GM12878 (cell line): ENCODE results near the gene SLMAP. TPM values are rescaled to one million over a fixed set of nuclear protein-coding genes. Genes with fewer than 3 reads are reported as not detected.
A peak's percentile ranks its signal among the peaks of the same experiment; 100 is the strongest.

Experiments used
- ATAC-seq: fragments of 200-7000 bp; cut with Tn5 transposase; 3 replicates; pipeline ENCODE4 v1.9.1; 2020; ENCODE audit warnings: mild to moderate bottlenecking, moderate library complexity
- BruUV-seq: library from RNA; stranded (reverse); fragments of 400-500 nt; replicated peaks from 2 replicates; lab custom pipeline; 2021; lab: Mats Ljungman, UMichigan
- CTCF ChIA-PET: fragments of 300-600 bp; sonication (Branson Sonifier 250); formaldehyde crosslinking; extraction: SDS; loops from one replicate; lab custom pipeline; 2021; ENCODE audit warnings: inconsistent platforms; lab: Yijun Ruan, JAX
- POLR2A ChIA-PET: fragments of 350-600 bp; formaldehyde crosslinking; extraction: SDS; loops from one replicate; lab custom pipeline; 2021; ENCODE audit warnings: inconsistent platforms; lab: Charles Lee
- RAD21 ChIA-PET: fragments of 300-600 bp; sonication (Branson Sonifier 250); formaldehyde crosslinking; loops from one replicate; lab custom pipeline; 2023; ENCODE audit warnings: antibody characterized with exemption; ENCODE audit not compliant: unreplicated experiment; lab: Charles Lee
- SMC1A ChIA-PET: fragments of 300-600 bp; sonication (Branson Sonifier 250); formaldehyde crosslinking; loops from one replicate; lab custom pipeline; 2023; ENCODE audit not compliant: unreplicated experiment, uncharacterized antibody; lab: Charles Lee
- DNase-seq: peaks from one replicate; pipeline ENCODE4 v3.0.0-alpha.2; 2011; ENCODE audit warnings: low read depth, low spot score
- FAIRE-seq: peaks from 3 replicates; lab custom pipeline; 2011; peaks lifted over from hg19 to GRCh38; lab: Jason Lieb, UNC
- H2AFZ ChIP-seq: 2 replicates; pipeline ENCODE4 v1.6.0; 2011; ENCODE audit warnings: low read depth, low read length, control low read depth; ENCODE audit not compliant: control insufficient read depth
- H3K27ac ChIP-seq: 2 replicates; pipeline ENCODE4 v1.5.1; 2011; ENCODE audit warnings: control low read depth; ENCODE audit not compliant: control insufficient read depth, insufficient read depth
- H3K27me3 ChIP-seq, 2 experiments: replicated peaks in 1 of 2; 2 replicates each; pipeline versions ENCODE4 v1.6.0 to v1.6.1; 2011; ENCODE audit warnings: low read length in 1 of 2; ENCODE audit not compliant: control insufficient read depth in 2 of 2, insufficient read depth in 2 of 2
- H3K36me3 ChIP-seq, 2 experiments: 2 replicates each; pipeline ENCODE4 v1.5.1; 2011; ENCODE audit warnings: low read length in 1 of 2; ENCODE audit not compliant: control insufficient read depth in 2 of 2, insufficient read depth in 2 of 2
- H3K4me1 ChIP-seq: 2 replicates; pipeline ENCODE4 v1.6.1; 2011; ENCODE audit warnings: mild to moderate bottlenecking, low read length, moderate library complexity, mixed read lengths; ENCODE audit not compliant: control insufficient read depth, insufficient read depth
- H3K4me2 ChIP-seq: 2 replicates; pipeline ENCODE4 v1.6.0; 2011; ENCODE audit warnings: control low read depth; ENCODE audit not compliant: control insufficient read depth, insufficient read depth
- H3K4me3 ChIP-seq: fragments of 200-600 bp; sonication (generic); 2 replicates; pipeline ENCODE4 v1.5.1; 2016
- H3K79me2 ChIP-seq: 2 replicates; pipeline ENCODE4 v1.6.0; 2011; ENCODE audit warnings: low read length; ENCODE audit not compliant: control insufficient read depth, insufficient read depth
- H3K9ac ChIP-seq: 2 replicates; pipeline ENCODE4 v1.8.0; 2011; ENCODE audit warnings: low read length, control low read depth, mixed read lengths; ENCODE audit not compliant: control insufficient read depth, insufficient read depth
- H3K9me3 ChIP-seq: replicated peaks from 3 replicates; pipeline ENCODE4 v1.5.1; 2011; ENCODE audit warnings: mild to moderate bottlenecking, low read length; ENCODE audit not compliant: control insufficient read depth, insufficient read depth
- H4K20me1 ChIP-seq: 2 replicates; pipeline ENCODE4 v1.6.0; 2011; ENCODE audit not compliant: control insufficient read depth, insufficient read depth
- CTCF ChIP-seq, 3 experiments: IDR thresholded peaks in 2 of 3; conservative IDR thresholded peaks in 1 of 3; 2 replicates each; pipeline ENCODE4 v1.5.1; 2011; ENCODE audit warnings: low read depth in 3 of 3, low read length in 3 of 3, mild to moderate bottlenecking in 3 of 3, control low read depth in 2 of 3, moderate library complexity in 2 of 3, inconsistent platforms in 1 of 3, mixed read lengths in 1 of 3; ENCODE audit not compliant: control insufficient read depth in 2 of 3, insufficient read depth in 1 of 3; ENCODE audit errors: extremely low read depth in 1 of 3
- JUNB ChIP-seq: IDR thresholded peaks from 2 replicates; pipeline ENCODE4 v1.6.1; 2016; ENCODE audit warnings: antibody characterized with exemption, mild to moderate bottlenecking
- WGBS: methylation state at CpG from one replicate; pipeline ENCODE4 v1.1.6; 2016; ENCODE audit warnings: low lambda C conversion rate; ENCODE audit not compliant: insufficient replicate concordance, insufficient coverage; ENCODE audit errors: missing lambda C conversion rate; 5-methylcytosine and 5-hydroxymethylcytosine counted together
- in situ Hi-C: fragments of 300-500 bp; cut with MboI; formaldehyde crosslinking; loops from 9 replicates; pipeline ENCODE4 v1.14.3; 2018; ENCODE audit warnings: mixed read lengths
- intact Hi-C: fragments of 100-400 bp; cut with micrococcal nuclease; formaldehyde crosslinking; loops from one replicate; pipeline ENCODE4 v1.14.2; 2022; ENCODE audit not compliant: unreplicated experiment
- polyA plus RNA-seq, 11 experiments: library from polyadenylated mRNA; depleted of rRNA in 4 of 11; unstranded in 6 of 11; stranded (reverse) in 5 of 11; fragments of >200 nt; fragmentation: Nextera tagmentation in 4 of 11; fragmentation: Illumina TruSeq in 1 of 11; extraction: Ambion mirVana in 4 of 11; extraction: Trizol in 1 of 11; gene quantifications; 1 replicate in 1 of 11; 2 replicates in 10 of 11; pipeline versions ENCODE4 v1.2.1 to v1.2.3, GENCODE V29; 2011 to 2016; ENCODE audit warnings: inconsistent platforms in 2 of 11, missing spikeins in 2 of 11, low read depth in 1 of 11
- total RNA-seq, 4 experiments: library from RNA; depleted of rRNA in 3 of 4; stranded (reverse); fragments of >200 nt in 3 of 4; fragmentation: Illumina TruSeq in 1 of 4; extraction: Trizol in 1 of 4; gene quantifications; 2 replicates each; pipeline versions ENCODE4 v1.2.1 to v1.2.3, GENCODE V29; 2013 to 2021

The SLMAP gene
- total and polyA plus RNA-seq, 10 of the 15 experiments (the other 5 are each of a cell fraction or from before 2014, with no cell fraction given) = 8.3 to 43.8 (median 26.4) TPM

GRCh38 chr3:57949785-57950615 lies 193.9 kb downstream of the SLMAP start:
- Histone ChIP-seq H3K9ac (no peak overlapping the region), H2AFZ (no peak overlapping the region), H3K79me2 (no peaks in the 10 kb centered on the region), H4K20me1 (no peaks in the 10 kb centered on the region), H3K27ac (no peak overlapping the region), H3K36me3 (no peaks in the 10 kb centered on the region), H3K9me3 (no peaks in the 10 kb centered on the region), H3K27me3 (no peaks in the 10 kb centered on the region), H3K4me1 (no peaks in the 10 kb centered on the region), H3K4me3 (no peak overlapping the region), H3K4me2 (no peak overlapping the region)
- in situ Hi-C loops (no loop called here), intact Hi-C loops (no loop called here)
- ChIA-PET CTCF (interaction anchor here (0.5 to 1.7 kb wide), 6 partner anchors 12 to 541 kb away, joined by 3 to 6 read pairs (median 4); no protein-coding TSS in a partner anchor), RAD21 (no interaction called here), POLR2A (no interaction called here), SMC1A (interaction anchor here (0.6 to 2.2 kb wide), 5 partner anchors 10 to 235 kb away, joined by 3 to 9 read pairs (median 4); no protein-coding TSS in a partner anchor)
- no TSS peak for BruUV-seq
- 0 out of 6 replicates have a peak, but pooled peaks of 1 of the 3 experiments have one; percentile 4 for TF ChIP-seq CTCF (IDR thresholded peaks at IDR 0.05 in 2 of 3, conservative IDR thresholded peaks at IDR 0.05 in 1 of 3; ENCODE audit: control insufficient read depth in 2 of 3, extremely low read depth in 1 of 3, insufficient read depth in 1 of 3, low read depth in 3 of 3, low read length in 3 of 3)
- TF ChIP-seq JUNB = no peak
- FAIRE-seq (no peak), ATAC-seq (peak; percentile 77), DNase-seq (no peak)
- WGBS = 63% methylated on average over 7 of the region's 7 CpGs
